GM12872 (cell line): ENCODE results near the gene MNS1.

Source experiments
- CTCF ChIP-seq: IDR thresholded peaks from 3 replicates; pipeline ENCODE4 v1.5.1; 2011; ENCODE audit warnings: low read depth, mild to moderate bottlenecking, low read length, moderate library complexity; ENCODE audit not compliant: insufficient read depth

MNS1 gene

GRCh38 chr15:56442354-56442753, 22.6 kb downstream of the MNS1 start:
- TF ChIP-seq CTCF = no peak

GRCh38 chr15:56440214-56440770, 24.6 kb downstream of the MNS1 start:
- TF ChIP-seq CTCF = no peak

GRCh38 chr15:56432304-56432703, 32.6 kb downstream of the MNS1 start:
- TF ChIP-seq CTCF = no peak

GRCh38 chr15:56428821-56429458, 36.0 kb downstream of the MNS1 start:
- TF ChIP-seq CTCF = peak; percentile 48; the same call in 1 of the 3 replicates

- TF ChIP-seq CTCF = no peak
Measured at GRCh38 chr15:56425976-56426375, 39.0 kb downstream of the MNS1 start.

GRCh38 chr15:56425276-56425675, 39.7 kb downstream of the MNS1 start:
- TF ChIP-seq CTCF = no peak

- no peak for TF ChIP-seq CTCF
Measured at GRCh38 chr15:56411122-56411749, 53.7 kb downstream of the MNS1 start.
